BLaER1 treated with 17β-estradiol and CSF1 and Interleukin-3, amounts not matched to agents 10 nM and 100 nM (cell line): ENCODE data around the gene USP31.

Experiments used
- H3K27ac ChIP-seq, 11 experiments: shearing (Covaris generic); formaldehyde crosslinking; 2 replicates each; pipeline ENCODE4 v1.8.1; 2022
- H3K27me3 ChIP-seq, 11 experiments: shearing (Covaris generic); formaldehyde crosslinking; 2 replicates each; pipeline ENCODE4 v1.8.1; 2022
- H3K36me3 ChIP-seq, 11 experiments: shearing (Covaris generic); formaldehyde crosslinking; 2 replicates each; pipeline ENCODE4 v1.8.1; 2022
- H3K4me1 ChIP-seq, 10 experiments: shearing (Covaris generic); formaldehyde crosslinking; 2 replicates each; pipeline ENCODE4 v1.8.1; 2022
- H3K4me2 ChIP-seq, 11 experiments: shearing (Covaris generic); formaldehyde crosslinking; 2 replicates each; pipeline ENCODE4 v1.8.1; 2022
- H3K4me3 ChIP-seq, 10 experiments: shearing (Covaris generic); formaldehyde crosslinking; 2 replicates each; pipeline ENCODE4 v1.8.1; 2022
- H3K9ac ChIP-seq, 11 experiments: shearing (Covaris generic); formaldehyde crosslinking; 2 replicates each; pipeline ENCODE4 v1.8.1; 2022
- H3K9me3 ChIP-seq, 11 experiments: shearing (Covaris generic); formaldehyde crosslinking; replicated peaks in 1 of 11; 2 replicates each; pipeline ENCODE4 v1.8.1; 2022
- H4K20me1 ChIP-seq, 11 experiments: shearing (Covaris generic); formaldehyde crosslinking; 2 replicates each; pipeline ENCODE4 v1.8.1; 2022
- Cebpa-rat ChIP-seq, 11 experiments: shearing (Covaris generic); IDR thresholded peaks; 2 replicates each; pipeline ENCODE4 v1.8.1; 2022

USP31 gene

DNA sequence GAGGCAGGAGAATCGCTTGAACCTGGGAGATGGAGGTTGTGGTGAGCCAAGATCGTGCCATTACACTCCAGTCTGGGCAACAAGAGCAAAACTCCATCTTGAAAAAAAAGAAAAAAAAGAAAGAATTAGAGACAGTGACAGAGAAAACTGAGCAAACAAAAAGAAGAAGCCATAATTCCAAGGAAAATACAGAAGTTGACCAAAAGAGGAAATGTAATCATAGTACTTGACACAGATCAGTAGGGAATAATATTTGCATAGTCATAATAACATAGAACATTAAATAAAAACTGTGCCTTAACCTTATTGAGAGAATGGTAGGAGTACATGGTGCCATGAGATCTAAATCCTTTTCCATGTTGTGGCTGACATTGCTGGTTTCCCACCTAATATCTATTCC lies 14.7 kb upstream of the USP31 start:
- no peak for TF ChIP-seq Cebpa-rat (IDR thresholded peaks at IDR 0.05)
- Histone ChIP-seq H3K27ac (no peak overlapping the region), H3K4me2 (peak overlapping the region in 2 of 11 experiments; percentile 40 to 65; a peak in 4 of 22 replicates), H3K4me1 (peaks cover 0 to 12% (median 0%) of the 10 kb centered on the region in 10 experiments; a peak in 5 of 20 replicates), H4K20me1 (no peaks in the 10 kb centered on the region), H3K9me3 (no peaks in the 10 kb centered on the region), H3K27me3 (no peaks in the 10 kb centered on the region), H3K36me3 (no peaks in the 10 kb centered on the region), H3K9ac (no peak overlapping the region), H3K4me3 (no peak overlapping the region)

DNA sequence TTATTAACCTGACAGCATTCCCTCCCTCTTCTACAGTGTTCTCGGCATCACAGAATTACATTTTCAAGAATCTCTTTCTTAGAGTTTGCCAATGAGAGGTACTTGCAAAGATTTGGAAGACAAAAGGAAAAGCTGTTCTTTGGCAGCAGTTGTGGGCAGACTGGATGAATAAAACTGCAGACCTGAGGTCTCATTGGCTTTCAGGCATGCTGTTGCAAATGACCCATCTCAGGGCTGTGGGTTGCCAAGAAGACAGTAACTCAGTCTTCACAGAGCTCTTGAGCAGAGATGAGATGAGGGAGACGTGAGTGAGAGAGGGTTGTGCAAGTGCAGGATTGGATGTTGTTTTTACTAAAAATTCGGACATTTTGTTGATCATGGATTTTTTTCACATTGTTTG lies 11.3 kb upstream of the USP31 start:
- H3K4me3 ChIP-seq, result no peak overlapping the region
- peaks cover 0 to 27% (median 9%) of the 10 kb centered on the region in 10 experiments; a peak in 14 of 20 replicates for H3K4me1 ChIP-seq
- no peaks in the 10 kb centered on the region for H3K27me3 ChIP-seq
- TF ChIP-seq Cebpa-rat (IDR thresholded peaks at IDR 0.05), result no peak
- H4K20me1 ChIP-seq, result no peaks in the 10 kb centered on the region
- H3K9ac ChIP-seq, result no peak overlapping the region
- H3K4me2 ChIP-seq, result no peak overlapping the region
- H3K9me3 ChIP-seq, result no peaks in the 10 kb centered on the region
- no peak overlapping the region for H3K27ac ChIP-seq
- H3K36me3 ChIP-seq, result no peaks in the 10 kb centered on the region

DNA sequence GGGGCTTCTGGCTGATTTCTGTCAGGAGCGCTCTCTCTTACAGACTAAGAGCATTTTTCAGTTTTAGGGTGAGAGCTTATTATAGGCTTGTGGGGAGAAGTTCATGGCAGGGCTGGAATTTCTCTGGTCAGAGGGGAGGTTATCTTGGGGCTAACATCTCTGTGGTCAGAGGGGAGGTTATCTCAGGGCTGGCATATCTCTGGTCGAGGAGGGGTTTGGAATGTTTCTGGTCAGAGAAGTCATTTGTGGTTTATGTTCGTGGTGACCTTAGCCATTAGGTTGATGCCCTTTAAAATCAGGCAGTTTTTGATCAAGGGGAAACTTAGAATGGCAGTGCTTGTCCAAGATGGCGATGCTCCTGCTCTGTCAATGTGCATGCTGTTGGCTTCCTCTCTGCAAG lies 10.8 kb upstream of the USP31 start:
- no peak overlapping the region for H3K4me2 ChIP-seq
- H3K27me3 ChIP-seq, result no peaks in the 10 kb centered on the region
- H4K20me1 ChIP-seq, result no peaks in the 10 kb centered on the region
- H3K27ac ChIP-seq, result no peak overlapping the region
- no peaks in the 10 kb centered on the region for H3K36me3 ChIP-seq
- no peak overlapping the region for H3K4me3 ChIP-seq
- no peaks in the 10 kb centered on the region for H3K9me3 ChIP-seq
- TF ChIP-seq Cebpa-rat (IDR thresholded peaks at IDR 0.05), result no peak
- H3K4me1 ChIP-seq, result peaks cover 0 to 27% (median 9%) of the 10 kb centered on the region in 10 experiments; a peak in 14 of 20 replicates
- H3K9ac ChIP-seq, result no peak overlapping the region

DNA sequence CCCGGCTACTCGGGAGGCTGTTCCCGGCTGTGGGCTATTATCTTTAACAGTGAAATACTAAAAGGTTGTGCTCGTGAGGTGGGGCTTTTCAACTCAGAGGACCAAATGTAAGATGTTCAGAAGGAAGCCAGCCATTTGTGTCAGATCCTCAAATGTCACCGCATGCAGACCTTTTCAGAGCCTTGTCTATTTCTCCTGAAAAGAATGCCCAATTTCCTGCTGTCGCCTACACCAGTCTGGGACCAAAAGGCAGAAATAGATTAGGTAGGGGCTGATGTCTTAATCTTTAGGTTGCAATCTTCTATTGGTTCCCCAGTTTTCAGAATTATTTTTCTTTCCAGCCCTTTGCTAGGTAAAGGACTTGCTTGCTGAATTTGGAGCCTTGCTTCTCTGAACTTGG lies 8.9 kb upstream of the USP31 start:
- H3K27me3 ChIP-seq, result no peaks in the 10 kb centered on the region
- no peaks in the 10 kb centered on the region for H3K36me3 ChIP-seq

DNA sequence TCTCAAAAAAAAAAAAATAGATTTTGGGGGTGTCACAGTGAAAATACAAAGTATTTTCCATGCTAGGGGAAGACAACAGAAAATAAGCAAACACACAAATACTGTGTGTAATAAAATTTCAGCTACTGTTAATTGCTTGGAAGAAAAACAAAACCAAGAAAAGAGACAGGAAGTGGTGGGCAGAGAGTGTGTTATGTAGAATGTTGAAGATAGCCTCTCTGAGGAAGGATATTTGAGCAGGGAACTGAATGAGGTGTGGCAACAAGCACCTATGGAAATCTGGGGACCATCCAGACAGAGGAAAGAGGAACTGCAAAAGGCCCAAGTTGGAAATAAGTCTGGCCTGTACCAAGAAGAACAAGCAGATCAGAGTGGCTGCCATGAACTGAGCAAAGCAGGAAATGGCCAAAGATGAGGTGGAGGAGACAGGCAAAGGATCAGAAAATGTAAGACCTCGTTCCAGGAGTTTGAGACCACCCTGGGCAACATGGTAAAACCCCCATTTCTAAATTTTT lies 7.8 kb upstream of the USP31 start:
- Histone ChIP-seq H3K4me1 (peaks cover 0 to 15% (median 9%) of the 10 kb centered on the region in 10 experiments; a peak in 14 of 20 replicates), H3K4me3 (no peak overlapping the region), H3K9ac (no peak overlapping the region), H4K20me1 (no peaks in the 10 kb centered on the region), H3K27me3 (no peaks in the 10 kb centered on the region), H3K27ac (no peak overlapping the region), H3K36me3 (no peaks in the 10 kb centered on the region), H3K4me2 (peak overlapping the region in 9 of 11 experiments; percentile 3 to 63 (median 21); a peak in 11 of 22 replicates), H3K9me3 (no peaks in the 10 kb centered on the region)
- TF ChIP-seq Cebpa-rat (IDR thresholded peaks at IDR 0.05), result no peak

More for the DNA sequence above, 8.9 kb upstream of the USP31 start:
- Histone ChIP-seq H3K27ac (no peak overlapping the region), H3K4me1 (peaks cover 0 to 15% (median 9%) of the 10 kb centered on the region in 10 experiments; a peak in 14 of 20 replicates), H3K4me3 (no peak overlapping the region), H4K20me1 (no peaks in the 10 kb centered on the region), H3K9me3 (no peaks in the 10 kb centered on the region), H3K4me2 (no peak overlapping the region), H3K9ac (no peak overlapping the region)
- no peak for TF ChIP-seq Cebpa-rat (IDR thresholded peaks at IDR 0.05)

DNA sequence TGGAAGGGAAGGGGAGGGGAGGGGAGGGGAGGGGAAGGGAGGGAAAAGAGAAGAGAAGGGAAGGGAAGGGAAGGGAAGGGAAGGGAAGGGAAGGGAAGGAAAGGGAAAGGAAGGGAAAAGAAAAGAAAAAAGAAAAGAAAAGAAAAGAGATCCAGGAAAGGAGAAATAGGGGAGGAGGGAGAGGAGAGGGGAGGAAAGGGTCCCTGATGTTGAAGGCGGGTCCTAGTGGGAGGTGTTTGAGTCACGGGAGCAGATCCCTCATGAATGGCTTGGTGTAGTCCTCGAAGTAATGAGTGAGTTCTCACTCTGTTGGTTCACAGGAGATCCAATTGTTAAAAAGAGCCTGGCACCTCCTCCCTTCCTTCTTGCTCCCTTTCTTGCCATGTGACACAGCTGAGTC lies 6.9 kb upstream of the USP31 start:
- no peak overlapping the region for H3K9ac ChIP-seq
- no peaks in the 10 kb centered on the region for H4K20me1 ChIP-seq
- no peak overlapping the region for H3K27ac ChIP-seq
- no peaks in the 10 kb centered on the region for H3K36me3 ChIP-seq
- H3K4me2 ChIP-seq, result no peak overlapping the region
- no peaks in the 10 kb centered on the region for H3K27me3 ChIP-seq
- H3K4me3 ChIP-seq, result no peak overlapping the region
- no peak for TF ChIP-seq Cebpa-rat (IDR thresholded peaks at IDR 0.05)
- H3K4me1 ChIP-seq, result peaks cover 0 to 15% (median 9%) of the 10 kb centered on the region in 10 experiments; a peak in 14 of 20 replicates
- H3K9me3 ChIP-seq, result no peaks in the 10 kb centered on the region

DNA sequence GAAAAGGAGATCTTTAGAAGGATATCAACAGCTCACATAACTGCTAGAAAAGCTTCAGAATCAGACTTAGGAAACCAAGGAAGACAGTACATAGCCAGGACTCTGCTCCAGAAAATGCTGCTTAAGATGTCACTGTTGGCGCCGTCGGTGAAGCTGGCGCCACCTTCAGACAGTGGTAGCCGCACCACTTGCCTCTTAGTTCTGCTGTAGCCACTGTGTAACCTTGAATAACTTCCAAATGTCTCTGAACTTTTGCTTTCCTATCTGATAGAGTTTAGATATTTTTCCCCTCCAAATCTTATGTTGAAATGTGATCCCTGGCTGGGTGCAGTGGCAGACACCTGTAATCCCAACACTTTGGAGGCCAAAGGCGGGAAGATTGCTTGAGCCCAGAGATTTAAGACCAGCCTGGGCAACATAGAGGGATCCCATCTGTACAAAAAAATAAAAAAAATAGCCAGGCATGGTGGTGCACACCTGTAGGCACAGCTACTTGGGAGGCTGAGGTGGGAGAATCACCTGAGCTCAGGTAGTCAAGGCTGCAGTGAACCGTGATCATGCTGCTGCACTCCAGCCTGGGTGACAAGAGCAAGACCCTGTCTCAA lies 6.3 kb upstream of the USP31 start:
- H3K27ac ChIP-seq, result no peak overlapping the region
- no peaks in the 10 kb centered on the region for H3K27me3 ChIP-seq
- H3K36me3 ChIP-seq, result no peaks in the 10 kb centered on the region
- no peak for TF ChIP-seq Cebpa-rat (IDR thresholded peaks at IDR 0.05)
- H3K4me3 ChIP-seq, result no peak overlapping the region
- no peaks in the 10 kb centered on the region for H3K9me3 ChIP-seq
- no peak overlapping the region for H3K4me2 ChIP-seq
- H4K20me1 ChIP-seq, result no peaks in the 10 kb centered on the region
- no peak overlapping the region for H3K9ac ChIP-seq
- peaks cover 0 to 15% (median 9%) of the 10 kb centered on the region in 10 experiments; a peak in 14 of 20 replicates for H3K4me1 ChIP-seq

DNA sequence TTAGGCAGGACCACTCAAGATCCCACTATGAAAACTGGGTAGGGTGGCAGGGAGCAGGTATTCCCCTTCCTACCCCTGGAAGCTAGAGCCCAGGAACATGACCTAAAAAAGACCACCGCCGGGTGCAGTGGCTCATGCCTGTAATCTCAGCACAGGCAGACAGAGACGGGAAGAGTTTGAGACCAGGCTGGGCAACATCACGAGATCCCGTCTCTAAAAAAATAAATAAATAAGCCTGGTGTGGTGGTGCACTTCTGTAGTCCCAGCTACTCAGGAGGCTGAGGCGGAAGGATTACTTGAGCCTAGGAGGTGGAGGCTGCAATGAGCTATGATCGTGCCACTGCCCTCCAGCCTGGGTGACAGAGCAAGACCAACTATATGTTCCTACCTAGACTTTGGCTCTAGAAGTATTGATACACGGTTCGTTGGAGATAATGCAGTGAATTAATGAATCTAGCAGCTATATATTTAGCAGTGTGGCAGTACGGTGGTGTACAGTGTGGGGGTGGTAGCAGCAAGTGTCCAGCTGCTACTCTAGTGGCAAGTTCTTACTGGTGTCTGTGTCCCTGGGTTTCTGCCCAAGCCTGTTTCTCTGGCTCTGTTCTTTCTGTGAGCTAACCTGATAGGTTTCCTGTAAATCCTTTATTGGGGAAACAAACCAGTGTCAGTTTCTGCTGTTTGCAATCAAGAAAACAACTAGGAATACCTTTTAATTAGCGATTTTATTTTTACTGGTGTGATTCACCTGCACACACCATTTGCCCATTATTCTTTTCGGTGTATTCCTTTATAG lies 3.3 kb upstream of the USP31 start:
- H3K9me3 ChIP-seq, result no peaks in the 10 kb centered on the region
- no peak overlapping the region for H3K4me2 ChIP-seq
- H3K9ac ChIP-seq, result no peak overlapping the region
- no peaks in the 10 kb centered on the region for H3K36me3 ChIP-seq
- H4K20me1 ChIP-seq, result peaks cover 0 to 9% (median 4%) of the 10 kb centered on the region in 11 experiments; a peak in 11 of 22 replicates
- no peak for TF ChIP-seq Cebpa-rat (IDR thresholded peaks at IDR 0.05)
- H3K27ac ChIP-seq, result no peak overlapping the region
- H3K27me3 ChIP-seq, result no peaks in the 10 kb centered on the region
- H3K4me3 ChIP-seq, result no peak overlapping the region
- H3K4me1 ChIP-seq, result peaks cover 10 to 25% (median 20%) of the 10 kb centered on the region in 10 experiments

DNA sequence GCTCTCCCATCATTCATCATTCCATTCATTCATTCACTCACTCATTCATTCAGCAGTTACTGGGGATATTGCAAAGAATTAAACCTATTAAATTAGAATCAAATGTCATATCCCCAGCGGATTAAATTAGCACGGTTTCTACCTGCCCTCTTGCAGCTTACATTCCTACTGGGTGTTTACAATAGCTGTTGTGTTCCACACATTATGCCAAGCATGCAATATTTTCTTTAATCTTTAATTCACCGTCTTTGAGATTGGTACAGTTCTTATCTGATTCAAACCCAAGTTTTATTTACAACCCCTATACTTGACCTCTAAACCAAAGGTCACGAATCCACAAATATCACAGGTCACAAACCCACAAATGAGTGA lies 727 bp upstream of the USP31 start:
- peak overlapping the region; percentile 66 to 93 (median 86) for H3K4me3 ChIP-seq
- peaks cover 22 to 39% (median 30%) of the 10 kb centered on the region in 10 experiments for H3K4me1 ChIP-seq
- no peaks in the 10 kb centered on the region for H3K36me3 ChIP-seq
- peaks cover 12 to 35% (median 16%) of the 10 kb centered on the region in 11 experiments; a peak in 17 of 22 replicates for H4K20me1 ChIP-seq
- peak overlapping the region; percentile 54 to 91 (median 86); a peak in 19 of 22 replicates for H3K9ac ChIP-seq
- no peaks in the 10 kb centered on the region for H3K9me3 ChIP-seq
- H3K4me2 ChIP-seq, result peak overlapping the region; percentile 68 to 99 (median 86)
- TF ChIP-seq Cebpa-rat (IDR thresholded peaks at IDR 0.05), result no peak
- H3K27ac ChIP-seq, result peak overlapping the region in 2 of 11 experiments; percentile 82 to 83; a peak in 2 of 22 replicates
- no peaks in the 10 kb centered on the region for H3K27me3 ChIP-seq
